IPS DF 4.7 (cell line): Measurements from ENCODE around the gene ADORA2A.

Experiments
- DNase-seq: peaks from one replicate; pipeline ENCODE4 v3.0.0-alpha.2; 2013; ENCODE audit warnings: low spot score; ENCODE audit errors: extremely low read depth

ADORA2A gene

GRCh38 chr22:24403346-24403745 is 24.1 kb upstream of the ADORA2A start:
- DNase-seq = no peak

GRCh38 chr22:24404561-24405275 is 22.7 kb upstream of the ADORA2A start:
- no peak for DNase-seq

- no peak for DNase-seq
Measured at GRCh38 chr22:24405631-24406321, 21.6 kb upstream of the ADORA2A start.

GRCh38 chr22:24406322-24407277 is 20.8 kb upstream of the ADORA2A start:
- no peak for DNase-seq

DNA sequence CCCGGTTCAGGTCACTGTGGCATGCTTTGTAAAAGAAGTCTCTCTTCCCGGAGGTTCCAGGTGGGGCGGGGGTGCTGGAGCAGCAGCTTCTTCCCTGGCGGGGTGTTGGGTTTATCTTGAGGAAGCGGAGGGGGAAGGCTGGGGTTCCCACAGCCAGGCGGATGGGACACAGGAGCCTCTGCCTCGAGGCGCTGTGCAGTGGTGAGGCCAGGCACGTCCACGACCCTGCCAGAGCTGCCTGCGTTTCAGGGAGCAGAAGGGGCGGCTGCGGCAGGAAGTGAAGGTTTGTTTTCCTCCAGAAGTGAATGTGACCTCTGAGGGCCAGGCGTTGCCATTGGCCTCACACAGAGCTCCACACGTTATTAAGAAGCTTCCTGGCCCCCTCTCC is 20.1 kb upstream of the ADORA2A start:
- DNase-seq = no peak

DNA sequence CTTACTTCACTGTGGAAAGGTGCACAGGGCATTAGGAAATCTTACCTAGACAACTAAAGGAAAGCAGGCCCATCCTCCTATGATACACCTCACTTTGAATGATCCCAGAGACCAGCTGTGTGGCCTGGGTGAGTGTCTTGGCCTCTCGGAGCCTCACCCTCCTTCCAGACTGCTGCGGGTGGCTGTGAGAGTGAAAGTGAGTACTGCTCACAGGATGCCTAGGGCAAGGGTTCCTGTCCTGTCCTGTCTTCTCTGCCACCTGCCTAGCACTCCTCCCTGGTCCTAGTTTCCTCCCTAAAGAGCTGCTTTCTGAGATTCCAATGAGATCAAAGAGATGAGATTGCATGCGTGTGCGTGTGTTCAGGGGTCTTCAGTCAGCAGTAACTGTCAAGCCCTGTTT is 19.5 kb upstream of the ADORA2A start:
- DNase-seq = no peak

GRCh38 chr22:24408630-24409029 is 18.8 kb upstream of the ADORA2A start:
- no peak for DNase-seq

DNA sequence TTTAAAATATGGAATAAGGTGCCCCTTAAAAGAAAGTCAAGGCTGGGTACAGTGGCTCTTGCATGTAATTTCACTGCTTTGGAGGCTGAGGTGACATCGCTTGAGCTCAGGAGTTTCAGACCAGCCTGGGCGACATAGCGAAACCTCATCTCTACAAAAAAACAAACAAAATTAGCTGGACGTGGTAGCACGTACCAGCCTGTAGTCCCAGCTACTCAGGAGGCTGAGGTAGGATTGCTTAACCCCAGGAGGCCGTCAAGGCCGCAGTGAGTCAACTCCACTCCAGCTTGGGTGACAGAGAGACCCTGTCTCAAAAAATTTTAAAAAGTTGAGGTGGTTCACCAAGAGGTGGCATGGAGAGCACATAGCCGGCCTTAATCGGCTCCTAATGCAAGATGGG is 17.7 kb upstream of the ADORA2A start:
- no peak for DNase-seq

GRCh38 chr22:24410110-24410856 is 17.1 kb upstream of the ADORA2A start:
- no peak for DNase-seq

DNA sequence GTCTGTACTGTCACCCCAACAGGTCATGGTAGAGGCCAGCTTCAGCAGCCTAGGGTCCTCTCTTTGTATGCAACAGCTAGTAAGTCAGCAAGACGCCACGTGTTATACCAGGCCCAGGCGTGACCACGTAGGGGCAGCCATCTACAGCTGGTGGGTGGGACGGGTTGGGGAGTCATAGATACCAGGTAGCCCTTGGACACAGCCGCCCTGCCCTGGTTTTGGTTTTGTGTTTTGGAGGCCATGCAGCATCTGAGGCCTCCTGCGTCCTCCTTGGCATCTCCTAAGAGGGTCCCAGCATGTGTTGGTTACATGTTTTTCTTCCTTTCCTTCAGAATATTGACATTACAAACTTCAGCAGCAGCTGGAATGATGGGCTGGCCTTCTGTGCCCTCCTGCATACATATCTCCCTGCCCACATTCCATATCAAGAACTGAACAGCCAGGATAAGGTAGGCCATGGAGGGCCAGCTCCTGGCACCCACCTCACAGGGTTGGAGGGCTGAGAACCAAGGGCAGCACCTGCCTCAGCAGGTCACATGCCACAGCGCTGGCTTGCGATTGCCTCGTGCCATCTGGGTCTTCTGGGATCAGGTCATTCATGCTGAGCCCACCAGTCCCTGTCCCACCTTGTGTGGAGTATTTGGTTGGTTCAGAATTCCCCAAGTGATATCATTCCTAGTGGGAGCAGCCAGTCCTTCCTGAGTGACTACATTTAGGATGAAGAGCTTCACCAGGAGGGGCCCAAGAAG is 16.0 kb upstream of the ADORA2A start:
- DNase-seq = no peak

DNA sequence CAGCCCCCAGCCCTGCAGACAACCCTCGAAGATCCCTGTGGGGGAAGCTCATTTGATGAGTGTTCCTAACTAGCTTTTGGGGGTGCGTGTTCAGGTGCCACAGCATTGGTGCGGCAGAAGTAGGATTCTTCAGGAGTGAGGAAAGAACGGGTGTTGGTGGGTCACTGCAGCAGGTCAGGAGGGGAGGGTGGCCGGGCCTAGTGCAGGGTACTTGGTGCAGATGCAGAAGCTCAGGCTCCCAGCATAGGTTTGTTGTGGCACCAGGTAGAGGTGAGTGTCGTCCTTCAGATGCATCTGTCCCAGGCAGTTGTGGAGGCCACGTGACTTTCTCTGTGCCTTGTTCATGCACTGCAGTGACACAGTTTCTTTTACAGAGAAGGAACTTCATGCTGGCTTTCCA is 15.1 kb upstream of the ADORA2A start:
- DNase-seq = no peak

DNA sequence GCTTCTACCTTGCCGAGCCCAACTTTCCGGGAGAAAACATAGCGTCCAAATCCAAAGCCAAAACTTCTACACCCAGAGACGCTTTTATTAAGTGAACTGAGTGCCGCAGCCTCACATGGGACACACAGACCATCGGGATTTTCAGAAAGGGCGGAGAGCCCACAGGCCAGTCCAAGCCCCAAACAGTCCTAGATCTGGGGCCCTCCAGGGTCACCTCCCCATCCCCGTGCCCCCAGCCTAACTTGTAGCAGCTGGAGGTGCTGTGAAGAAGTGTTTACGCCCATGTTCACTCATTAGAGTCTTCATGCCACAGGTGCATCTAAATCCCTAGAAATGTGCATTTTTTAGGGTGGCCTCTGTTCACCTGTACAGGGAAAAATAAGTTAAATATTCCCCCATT is 14.1 kb upstream of the ADORA2A start:
- DNase-seq = no peak

DNA sequence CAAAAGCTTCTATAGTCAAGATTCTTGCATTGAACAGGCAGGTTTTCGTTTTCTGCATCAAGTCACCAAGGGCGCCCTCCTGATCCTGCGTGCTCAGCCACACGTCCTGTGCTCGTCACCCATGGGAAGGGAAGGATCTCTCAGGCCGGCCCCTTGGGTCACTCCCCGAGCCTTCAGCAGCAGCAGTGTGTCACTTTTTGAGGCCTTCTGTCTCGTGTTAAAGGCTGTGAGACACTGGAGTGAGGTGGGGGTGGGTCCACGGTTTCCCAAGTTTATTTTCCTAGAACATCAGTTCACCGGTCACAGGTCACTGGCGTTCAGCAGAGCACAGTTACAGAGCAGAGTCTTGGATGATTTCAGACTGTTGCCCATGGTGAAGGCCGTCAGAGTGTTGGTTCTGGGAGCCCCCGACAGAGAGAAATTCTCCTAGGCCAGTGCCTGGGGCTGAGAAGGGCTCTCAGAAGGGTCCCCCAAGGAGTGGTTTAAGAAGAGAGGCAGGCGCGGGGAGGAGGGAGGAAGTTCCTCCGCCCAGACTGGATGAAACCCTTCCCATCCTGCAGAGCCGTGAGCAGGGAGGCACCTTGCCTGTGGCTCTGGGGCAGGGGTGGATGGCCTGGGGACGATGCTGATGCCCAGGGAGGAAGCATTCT is 13.5 kb upstream of the ADORA2A start:
- DNase-seq = no peak

DNA sequence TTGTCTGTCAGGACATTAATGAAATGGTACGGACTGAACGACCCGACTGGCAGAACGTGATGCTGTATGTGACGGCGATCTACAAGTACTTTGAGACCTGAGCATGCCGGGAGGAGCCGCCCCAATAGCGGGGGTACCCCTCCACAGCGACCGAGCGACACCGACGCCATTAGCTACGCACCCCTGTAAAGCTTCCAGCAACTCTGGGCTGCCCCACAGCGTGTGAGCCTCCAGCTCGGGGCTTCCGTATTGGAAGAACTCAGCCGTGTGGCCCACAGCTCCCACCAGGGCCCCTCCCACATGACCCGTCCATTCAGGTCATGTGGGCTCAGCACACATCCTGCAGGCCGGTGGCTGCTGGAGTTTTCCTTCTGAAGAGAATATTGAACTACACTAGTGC is 12.9 kb upstream of the ADORA2A start:
- DNase-seq = no peak

- DNase-seq = no peak
Measured at GRCh38 chr22:24414984-24415945, 12.1 kb upstream of the ADORA2A start.

- no peak for DNase-seq
Measured at GRCh38 chr22:24416095-24416494, 11.3 kb upstream of the ADORA2A start.

DNA sequence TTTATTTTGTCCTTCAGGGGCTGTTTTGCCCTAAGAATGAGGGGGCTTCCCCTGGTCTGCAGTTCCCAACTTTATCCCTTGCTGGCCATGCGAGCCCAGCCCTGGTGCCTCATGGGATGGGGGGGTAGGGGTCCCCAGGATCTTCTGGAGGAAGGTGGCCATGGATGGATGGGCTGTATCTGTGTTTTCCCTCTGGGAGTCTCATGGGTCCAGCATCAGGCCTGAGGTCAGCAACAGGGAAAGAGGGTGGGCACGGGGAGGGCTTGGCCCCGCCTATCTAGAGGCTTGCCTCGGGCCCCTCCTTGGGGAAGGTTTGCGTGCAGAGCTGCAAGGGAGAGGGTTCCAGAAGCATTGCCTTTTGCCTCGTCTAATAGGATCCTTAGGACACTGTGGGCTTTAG is 10.8 kb upstream of the ADORA2A start:
- DNase-seq = no peak

GRCh38 chr22:24417200-24417599 is 10.2 kb upstream of the ADORA2A start:
- DNase-seq = no peak
